Pancreas (tissue), 10 donors: ENCODE data around the gene ZNF14. TPM values are rescaled to one million over a fixed set of nuclear protein-coding genes. Genes with fewer than 3 reads are reported as not detected.

Source experiments
- ATAC-seq, 4 donors: fragments of 200-7000 bp; cut with Tn5 transposase; one replicate each; pipeline versions ENCODE4 v1.8.0 to v1.9.1; 2020; ENCODE audit warnings: mild to moderate bottlenecking in 4 of 4, moderate library complexity in 4 of 4
- DNase-seq, 6 donors: peaks; one replicate each; pipeline ENCODE4 v3.0.0-alpha.2; 2020
- FAIRE-seq: peaks from 2 replicates; lab custom pipeline; 2012; peaks lifted over from hg19 to GRCh38; lab: Jason Lieb, UNC
- H3K27ac ChIP-seq, 4 donors: fragments of 200-600 bp; sonication (generic); 1 replicate in 3 of 4; 2 replicates in 1 of 4; pipeline versions ENCODE4 v1.5.0 to v1.8.0; 2020
- H3K27me3 ChIP-seq, 4 donors: fragments of 200-600 bp; one replicate each; pipeline ENCODE4 v1.8.0; 2021
- H3K36me3 ChIP-seq, 3 donors: fragments of 200-600 bp; sonication (generic) in 1 of 3; one replicate each; pipeline versions ENCODE4 v1.5.0 to v1.8.0; 2020 to 2021
- H3K4me1 ChIP-seq, 3 donors: fragments of 200-600 bp; one replicate each; pipeline ENCODE4 v1.8.0; 2021
- H3K4me3 ChIP-seq, 4 donors: fragments of 200-600 bp; sonication (generic) in 2 of 4; one replicate each; pipeline versions ENCODE4 v1.5.0 to v1.8.0; 2020 to 2021
- H3K9me3 ChIP-seq, 4 donors: fragments of 200-600 bp; one replicate each; pipeline ENCODE4 v1.8.0; 2021
- CTCF ChIP-seq, 4 donors: fragments of 200-600 bp; sonication (generic) in 3 of 4; IDR thresholded peaks; one replicate each; pipeline versions ENCODE4 v1.5.0 to v1.8.0; 2021; ENCODE audit warnings: antibody characterized with exemption in 4 of 4
- WGBS, 2 donors: extraction: QIAGEN DNeasy Blood & Tissue Kit; methylation state at CpG; one replicate each; pipeline ENCODE4 v1.1.7; 2013; 5-methylcytosine and 5-hydroxymethylcytosine counted together
- intact Hi-C, 3 donors: fragments of 100-400 bp; cut with DNase I; formaldehyde crosslinking; loops; one replicate each; pipeline versions ENCODE4 v1.11.1 to v1.14.2; 2022
- polyA plus RNA-seq, 2 donors: library from polyadenylated mRNA; stranded (reverse); fragments of 200-250 nt; gene quantifications; one replicate each; pipeline ENCODE4 v1.2.3, GENCODE V29; 2013
- total RNA-seq, 6 donors: library from RNA; stranded (reverse); fragmentation: NEBNext Ultra II Directional in 4 of 6; extraction: Animal tissue kit (Norgen Biotek cat#: 25700) in 4 of 6; gene quantifications; one replicate each; pipeline versions ENCODE4 v1.2.1 to v1.2.4, GENCODE V29; 2021 to 2023
- donor health status: healthy with polysubstance abuse.
- donor health status: DM: no; HTN: no; CAD: no; lungs with moderate emphysema.
- donor health status: DM: no; HTN: no; CAD: no.
- donor health status: control.
- donor health status: control.
- donor health status: Bipolar disorder and iron deficiency.
- donor health status: DM: yes; HTN: yes; CAD: no.
- donor health status: DM: no; HTN: no; CAD: no.
- donor health status: DM: no; HTN: no; CAD: no.
- donor health status: DM: yes; HTN: yes; CAD: no.

Gene ZNF14
- total and polyA plus RNA-seq, 8 donors, result 2.0 to 4.5 (median 3.1) TPM

- no peaks in the 10 kb centered on the region for H3K36me3 ChIP-seq
These were observed 13.1 kb downstream of the ZNF14 start for GRCh38 chr19:19719798-19720197.

GRCh38 chr19:19711934-19712828, 20.7 kb downstream of the ZNF14 start:
- no peak for DNase-seq
- Histone ChIP-seq H3K9me3 (peaks cover 0 to 55% (median 17%) of the 10 kb centered on the region in 4 donors), H3K27ac (no peak overlapping the region), H3K27me3 (no peaks in the 10 kb centered on the region), H3K4me1 (no peaks in the 10 kb centered on the region), H3K4me3 (no peak overlapping the region), H3K36me3 (peaks cover 15 to 37% (median 20%) of the 10 kb centered on the region in 3 donors)
- ATAC-seq, result no peak
- TF ChIP-seq CTCF (IDR thresholded peaks at IDR 0.05), result no peak
- WGBS, 2 donors, result 98 to 99% methylated on average over 10 of the region's 10 CpGs
- FAIRE-seq, result no peak
- intact Hi-C loops, result no loop called here

More at GRCh38 chr19:19719798-19720197, 13.1 kb downstream of the ZNF14 start:
- intact Hi-C loops, result no loop called here
- FAIRE-seq (no peak), DNase-seq (no peak), ATAC-seq (no peak)
- Histone ChIP-seq H3K9me3 (peaks cover 0 to 7% (median 0%) of the 10 kb centered on the region in 4 donors), H3K4me1 (no peaks in the 10 kb centered on the region), H3K4me3 (no peak overlapping the region), H3K27ac (no peak overlapping the region), H3K27me3 (no peaks in the 10 kb centered on the region)
- TF ChIP-seq CTCF (IDR thresholded peaks at IDR 0.05), result no peak
- WGBS, 2 donors, result 98% methylated on average over 2 of the region's 2 CpGs

GRCh38 chr19:19711306-19711933, 21.5 kb downstream of the ZNF14 start:
- no peaks in the 10 kb centered on the region for H3K4me1 ChIP-seq
- DNase-seq (no peak), ATAC-seq (no peak), FAIRE-seq (no peak)
- intact Hi-C loops, result no loop called here
- H3K36me3 ChIP-seq, result peaks cover 15 to 37% (median 20%) of the 10 kb centered on the region in 3 donors
- H3K9me3 ChIP-seq, result peaks cover 0 to 52% (median 17%) of the 10 kb centered on the region in 4 donors
- H3K27ac ChIP-seq, result no peak overlapping the region
- no peak for TF ChIP-seq CTCF (IDR thresholded peaks at IDR 0.05)
- H3K27me3 ChIP-seq, result no peaks in the 10 kb centered on the region
- no peak overlapping the region for H3K4me3 ChIP-seq
- 97 to 98% methylated on average over 14 of the region's 14 CpGs for WGBS, 2 donors

- H3K27me3 ChIP-seq, result no peaks in the 10 kb centered on the region
- intact Hi-C loops, result no loop called here
- FAIRE-seq (no peak), ATAC-seq (no peak), DNase-seq (no peak)
- TF ChIP-seq CTCF (IDR thresholded peaks at IDR 0.05), result no peak
- H3K36me3 ChIP-seq, result peaks cover 15 to 37% (median 20%) of the 10 kb centered on the region in 3 donors
- peaks cover 0 to 52% (median 17%) of the 10 kb centered on the region in 4 donors for H3K9me3 ChIP-seq
- H3K4me1 ChIP-seq, result no peaks in the 10 kb centered on the region
- 97 to 99% methylated on average over 2 of the region's 2 CpGs for WGBS, 2 donors
- H3K27ac ChIP-seq, result no peak overlapping the region
- no peak overlapping the region for H3K4me3 ChIP-seq
These were observed 22.4 kb downstream of the ZNF14 start for GRCh38 chr19:19710506-19710905.
